ENCODE data around the gene CSNK1E. TPM values are rescaled to one million over a fixed set of nuclear protein-coding genes. Genes with fewer than 3 reads are reported as not detected.

The CSNK1E gene
- total and polyA plus RNA-seq, 2 of the 8 experiments (the other 6 are each of a cell fraction or from before 2014, with no cell fraction given) = 247 to 263 TPM

- H3K79me2 ChIP-seq (ENCODE audit: control insufficient read depth in 1 of 2, insufficient read depth in 2 of 2, low read length in 2 of 2) = peaks cover 6 to 78% of the 10 kb centered on the region in 2 experiments; a peak in 3 of 4 replicates
- no peak overlapping the region for H3K9ac ChIP-seq (replicated peaks in 1 of 4; ENCODE audit: extremely low read depth in 1 of 4, low read depth in 3 of 4, low read length in 3 of 4)
- no peak overlapping the region for H4K8ac ChIP-seq (ENCODE audit: extremely low read depth, insufficient read depth, low read length)
- CTCF ChIA-PET (ENCODE audit: partially characterized antibody) = interaction anchor here (1.1 to 3.9 kb wide), 5 partner anchors 10 to 152 kb away, joined by 3 to 33 read pairs (median 3); partner anchors contain the start of gene TMEM184B
- no peak overlapping the region for H4K5ac ChIP-seq (ENCODE audit: insufficient read length, low read depth, low read length)
- DNase-seq (ENCODE audit: low read depth in 1 of 2, low spot score in 2 of 2) (no peak), FAIRE-seq (no peak)
- H2AFZ ChIP-seq (ENCODE audit: low read length) = no peak overlapping the region
- peaks cover 19% of the 10 kb centered on the region for H3K79me1 ChIP-seq (ENCODE audit: low read depth, low read length)
- no peaks in the 10 kb centered on the region for H3K23me2 ChIP-seq (ENCODE audit: low read depth, low read length)
- TF ChIP-seq FOSL1 (IDR thresholded peaks at IDR 0.05; ENCODE audit: insufficient read depth, low read depth, low read length) (no peak), GTF2F1 (IDR thresholded peaks at IDR 0.05; ENCODE audit: borderline replicate concordance, low read depth, low read length) (no peak), TBP (IDR thresholded peaks at IDR 0.05; ENCODE audit: low read depth, low read length) (no peak), TAF1 (IDR thresholded peaks at IDR 0.05; ENCODE audit: low read depth, low read length) (no peak)
- H3K27ac ChIP-seq (ENCODE audit: low read depth, low read length) = no peak overlapping the region
- no peak overlapping the region for H3K4me3 ChIP-seq (ENCODE audit: extremely low read depth in 1 of 4, insufficient read depth in 2 of 4, low read depth in 3 of 4, low read length in 4 of 4)
- 94% methylated on average over 8 of the region's 8 CpGs; no CpG with 5 or more reads in 1 of the 2 experiments for WGBS, 2 experiments (ENCODE audit: extremely low coverage in 1 of 2, insufficient coverage in 1 of 2, insufficient read length in 1 of 2, insufficient replicate concordance in 2 of 2, low coverage in 1 of 2, low lambda C conversion rate in 2 of 2, missing lambda C conversion rate in 1 of 2)
- POLR2A ChIA-PET (ENCODE audit: partially characterized antibody) = interaction anchor here (1.0 to 1.7 kb wide), 3 partner anchors 8 to 31 kb away, joined by 3 to 7 read pairs (median 4); no protein-coding TSS in a partner anchor
- H3K9me3 ChIP-seq (ENCODE audit: insufficient read depth in 2 of 2, low read depth in 1 of 2, low read length in 1 of 2) = no peaks in the 10 kb centered on the region
- no peak overlapping the region for H2BK5ac ChIP-seq (ENCODE audit: low read depth, low read length)
- H3K4ac ChIP-seq (replicated peaks; ENCODE audit: insufficient read length, low read depth, low read length) = no peak overlapping the region
- no peak overlapping the region for H3K56ac ChIP-seq (replicated peaks; ENCODE audit: insufficient read length, low read depth, low read length)
- H2BK120ac ChIP-seq (replicated peaks; ENCODE audit: low read depth, low read length) = no peak overlapping the region
- H3K18ac ChIP-seq (ENCODE audit: extremely low read depth, low read length) = no peak overlapping the region
- H3K36me3 ChIP-seq (ENCODE audit: control insufficient read depth in 2 of 4, insufficient read depth in 4 of 4, low read length in 3 of 4) = no peaks in the 10 kb centered on the region
- no peak overlapping the region for H3K14ac ChIP-seq (ENCODE audit: insufficient read length)
- no peak overlapping the region for H3K23ac ChIP-seq (ENCODE audit: insufficient read length)
- H2BK15ac ChIP-seq (ENCODE audit: low read length) = no peak overlapping the region
- H3K4me1 ChIP-seq (replicated peaks in 1 of 4; ENCODE audit: control insufficient read depth in 3 of 4, insufficient read depth in 4 of 4, low read length in 3 of 4) = peaks cover 0 to 19% (median 5%) of the 10 kb centered on the region in 4 experiments; a peak in 5 of 7 replicates
- no peak overlapping the region for H3K4me2 ChIP-seq (ENCODE audit: insufficient read depth in 1 of 2, low read depth in 2 of 2, low read length in 2 of 2)
- peaks cover 18 to 19% of the 10 kb centered on the region in 2 experiments for H4K20me1 ChIP-seq (replicated peaks in 1 of 2; ENCODE audit: control insufficient read depth in 1 of 2, insufficient read depth in 2 of 2, low read length in 2 of 2)
- no peak overlapping the region for H4K91ac ChIP-seq (replicated peaks; ENCODE audit: insufficient read length, low read length)
- no peak overlapping the region for H2AK5ac ChIP-seq (ENCODE audit: low read depth, low read length)
- H2BK12ac ChIP-seq (ENCODE audit: low read depth, low read length) = no peak overlapping the region
- no peaks in the 10 kb centered on the region for H3K27me3 ChIP-seq (replicated peaks in 1 of 4; ENCODE audit: control insufficient read depth in 3 of 4, extremely low read depth in 1 of 4, insufficient read depth in 3 of 4, low read length in 3 of 4)
- no peak overlapping the region for H2BK20ac ChIP-seq (ENCODE audit: low read length)
Measured at GRCh38 chr22:38259370-38259769, 57.9 kb downstream of the CSNK1E start.

Measured in H1 (cell line).